GM21526 (cell line): Measurements from ENCODE around the gene PLCG1.
A peak's percentile ranks its signal among the peaks of the same experiment; 100 is the strongest.
"Not testable (repeated sequence)": the region's sequence is repeated elsewhere in the genome, so short reads cannot be mapped to it uniquely, and the experiment has no call there.

Experiments
- ATAC-seq: cut with Tn5 transposase; IDR thresholded peaks from one replicate; pipeline ENCODE4 v1.9.1; 2021; ENCODE audit warnings: moderate library complexity; ENCODE audit not compliant: unreplicated experiment, low FRiP score

Gene PLCG1

GRCh38 chr20:41123631-41124030, 13.7 kb upstream of the PLCG1 start:
- ATAC-seq: no peak

- no peak for ATAC-seq
Measured at GRCh38 chr20:41124451-41125094, 12.8 kb upstream of the PLCG1 start.

- no peak for ATAC-seq
Measured at GRCh38 chr20:41125530-41126457, 11.5 kb upstream of the PLCG1 start.

GRCh38 chr20:41126719-41127118, 10.6 kb upstream of the PLCG1 start:
- no peak for ATAC-seq

GRCh38 chr20:41128317-41128716, 9.0 kb upstream of the PLCG1 start:
- ATAC-seq: not testable (repeated sequence)

- no peak for ATAC-seq
Measured at GRCh38 chr20:41131594-41132387, 5.6 kb upstream of the PLCG1 start.

- ATAC-seq: not testable (repeated sequence)
Measured at GRCh38 chr20:41132388-41132775, 5.0 kb upstream of the PLCG1 start.

GRCh38 chr20:41133709-41134361, 3.5 kb upstream of the PLCG1 start:
- ATAC-seq: peak; percentile 43

- no peak for ATAC-seq
Measured at GRCh38 chr20:41134362-41135186, 2.8 kb upstream of the PLCG1 start.

GRCh38 chr20:41135187-41135887, 2.0 kb upstream of the PLCG1 start:
- ATAC-seq: no peak

GRCh38 chr20:41135888-41136679, 1.3 kb upstream of the PLCG1 start:
- ATAC-seq: no peak

GRCh38 chr20:41137614-41138474, 501 bp downstream of the PLCG1 start:
- ATAC-seq: peak; percentile 10

- ATAC-seq: no peak
Measured at GRCh38 chr20:41138475-41139226, 1.3 kb downstream of the PLCG1 start.

GRCh38 chr20:41139227-41140093, 2.1 kb downstream of the PLCG1 start:
- no peak for ATAC-seq

- ATAC-seq: no peak
Measured at GRCh38 chr20:41140226-41141133, 3.1 kb downstream of the PLCG1 start.
